Esophagus (tissue), 2 donors: Measurements from ENCODE around the gene VPS26B. TPM values are rescaled to one million over a fixed set of nuclear protein-coding genes. Genes with fewer than 3 reads are reported as not detected.

Experiments
- H3K27ac ChIP-seq, 2 donors: one replicate each; pipeline ENCODE4 v1.5.1; 2013; ENCODE audit warnings: low read depth in 2 of 2, mild to moderate bottlenecking in 2 of 2, inconsistent platforms in 1 of 2, low read length in 1 of 2, moderate library complexity in 1 of 2
- H3K27me3 ChIP-seq, 2 donors: one replicate each; pipeline ENCODE4 v1.6.1; 2013; ENCODE audit warnings: low read length in 2 of 2, control low read depth in 1 of 2, mild to moderate bottlenecking in 1 of 2; ENCODE audit not compliant: insufficient read depth in 2 of 2, control insufficient read depth in 1 of 2
- H3K36me3 ChIP-seq, 2 donors: one replicate each; pipeline ENCODE4 v1.6.1; 2013; ENCODE audit warnings: low read length in 1 of 2; ENCODE audit not compliant: control insufficient read depth in 2 of 2, insufficient read depth in 2 of 2
- H3K4me1 ChIP-seq, 2 donors: one replicate each; pipeline ENCODE4 v1.6.1; 2013; ENCODE audit warnings: low read length in 1 of 2; ENCODE audit not compliant: control insufficient read depth in 2 of 2, insufficient read depth in 2 of 2
- H3K4me3 ChIP-seq, 2 donors: one replicate each; pipeline ENCODE4 v1.5.1; 2013; ENCODE audit warnings: low read length in 2 of 2, mild to moderate bottlenecking in 2 of 2, low read depth in 1 of 2, moderate library complexity in 1 of 2
- H3K9me3 ChIP-seq, 2 donors: one replicate each; pipeline ENCODE4 v1.6.1; 2013; ENCODE audit warnings: mild to moderate bottlenecking in 2 of 2, low read depth in 1 of 2, low read length in 1 of 2, moderate library complexity in 1 of 2; ENCODE audit not compliant: control insufficient read depth in 2 of 2, insufficient read depth in 1 of 2
- WGBS, 2 donors: extraction: QIAGEN DNeasy Blood & Tissue Kit; methylation state at CpG; one replicate each; pipeline ENCODE4 v1.1.7; 2013; 5-methylcytosine and 5-hydroxymethylcytosine counted together
- polyA plus RNA-seq, 2 donors: library from polyadenylated mRNA; stranded (reverse); fragments of 200-250 nt; gene quantifications; one replicate each; pipeline ENCODE4 v1.2.3, GENCODE V29; 2013
- donor health status: healthy with polysubstance abuse.
- donor health status: Bipolar disorder and iron deficiency.

Gene VPS26B
- polyA plus RNA-seq, 2 donors: 13.0 to 17.7 TPM

DNA sequence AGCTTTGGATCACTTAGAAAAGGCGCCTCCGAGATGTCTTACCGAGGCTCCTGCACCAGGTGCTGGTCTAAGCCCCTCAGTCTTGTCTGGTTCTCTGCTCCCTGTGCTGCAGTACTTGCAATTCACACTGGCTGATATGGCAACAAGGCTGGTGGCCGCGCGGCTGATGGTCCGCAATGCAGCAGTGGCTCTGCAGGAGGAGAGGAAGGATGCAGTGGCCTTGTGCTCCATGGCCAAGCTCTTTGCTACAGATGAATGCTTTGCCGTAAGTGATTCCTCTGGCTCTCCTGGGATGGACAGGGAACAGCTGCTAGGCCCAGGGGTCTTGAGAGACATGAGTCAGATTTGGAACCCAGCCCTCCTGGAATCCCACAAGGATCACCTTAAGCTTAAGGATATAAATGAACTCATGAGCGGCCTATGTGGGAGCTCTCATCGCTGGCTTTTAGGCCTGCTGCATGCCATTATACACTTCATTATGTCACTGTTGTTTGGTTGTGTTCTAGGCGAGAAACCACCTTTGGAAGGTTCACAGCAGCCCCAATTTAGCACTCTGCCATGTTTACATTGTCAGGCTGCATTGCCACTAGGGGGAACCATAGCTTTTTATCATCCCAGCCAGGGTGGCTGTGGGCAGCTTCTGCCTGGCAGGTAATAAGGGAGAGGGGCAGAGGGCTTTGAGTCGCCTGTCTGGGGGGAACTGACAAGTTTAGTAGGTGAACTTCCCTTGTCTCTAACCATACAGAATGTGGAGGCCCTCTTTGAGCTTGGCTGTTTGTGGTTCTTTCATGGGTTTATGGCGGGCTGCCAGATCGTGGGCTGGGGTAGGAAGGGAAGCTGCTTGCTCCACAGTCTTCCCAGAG is 37.4 kb downstream of the VPS26B start:
- Histone ChIP-seq H3K36me3 (peaks cover 9 to 35% of the 10 kb centered on the region in 2 donors), H3K27ac (no peak overlapping the region), H3K9me3 (no peaks in the 10 kb centered on the region), H3K4me3 (no peak overlapping the region), H3K4me1 (no peaks in the 10 kb centered on the region), H3K27me3 (no peaks in the 10 kb centered on the region)
- 85 to 89% methylated on average over 14 of the region's 14 CpGs for WGBS, 2 donors

DNA sequence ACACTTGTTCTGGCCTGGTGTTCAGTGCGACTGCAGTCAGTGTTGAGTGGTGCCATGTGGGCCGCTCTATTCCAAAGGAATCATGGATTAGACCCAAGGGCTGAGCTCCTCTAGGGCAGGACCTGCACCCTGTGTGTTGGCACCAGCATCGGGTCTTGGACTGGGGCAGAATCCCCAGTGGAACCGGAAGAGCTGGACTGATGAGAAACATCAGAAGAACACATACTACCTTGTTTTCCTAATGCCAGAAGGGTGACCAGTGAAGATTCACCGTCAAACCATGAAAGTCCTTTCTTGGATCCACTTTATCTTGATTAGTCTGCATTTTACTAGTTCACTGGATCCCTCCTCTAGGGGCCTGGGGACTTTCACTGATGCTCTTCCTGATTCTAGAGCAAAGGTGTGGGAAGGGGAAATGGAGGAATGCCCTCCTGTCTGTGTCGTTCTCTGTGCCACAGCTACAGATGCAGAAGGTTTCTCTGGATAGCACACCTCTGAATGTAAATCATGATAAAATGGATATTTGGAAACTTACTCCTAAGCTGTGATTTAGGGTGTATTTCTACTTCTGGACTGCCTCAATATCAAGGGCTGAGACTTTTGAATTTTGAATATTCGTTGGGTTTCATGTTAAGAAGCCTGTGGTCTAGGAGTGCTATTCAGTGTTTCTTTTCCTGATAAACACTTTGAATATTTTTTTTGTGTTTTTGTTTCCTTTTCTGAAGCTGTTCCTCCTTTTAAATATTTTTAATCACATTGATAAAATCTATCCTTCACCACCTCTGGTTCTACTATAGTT is 40.7 kb downstream of the VPS26B start:
- Histone ChIP-seq H3K36me3 (peaks cover 9 to 19% of the 10 kb centered on the region in 2 donors), H3K9me3 (no peaks in the 10 kb centered on the region), H3K4me1 (no peaks in the 10 kb centered on the region), H3K4me3 (no peak overlapping the region), H3K27me3 (no peaks in the 10 kb centered on the region), H3K27ac (no peak overlapping the region)
- WGBS, 2 donors: 84 to 88% methylated on average over 7 of the region's 7 CpGs

DNA sequence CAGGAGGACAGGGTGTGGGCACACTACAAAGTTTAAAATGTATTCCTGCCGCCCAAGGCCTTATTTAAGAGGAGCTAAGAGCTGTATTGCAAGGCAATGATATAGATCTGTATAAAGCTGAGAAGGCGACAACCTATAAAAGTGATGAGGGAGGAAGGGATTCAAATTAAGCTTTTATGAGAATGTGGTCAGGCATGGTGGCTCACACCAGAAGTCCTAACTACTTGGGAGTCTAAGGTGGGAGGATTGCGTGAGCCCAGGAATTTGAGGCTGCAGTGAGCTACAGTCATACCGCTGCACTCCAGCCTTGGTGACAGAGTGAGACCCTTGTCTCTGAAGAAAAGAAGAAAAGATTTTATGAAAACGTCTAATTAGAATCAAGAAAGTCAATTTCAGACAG is 42.0 kb downstream of the VPS26B start:
- WGBS, 2 donors: 81 to 83% methylated on average over 5 of the region's 5 CpGs
- H3K4me3 ChIP-seq: no peak overlapping the region
- H3K27ac ChIP-seq: no peak overlapping the region

DNA sequence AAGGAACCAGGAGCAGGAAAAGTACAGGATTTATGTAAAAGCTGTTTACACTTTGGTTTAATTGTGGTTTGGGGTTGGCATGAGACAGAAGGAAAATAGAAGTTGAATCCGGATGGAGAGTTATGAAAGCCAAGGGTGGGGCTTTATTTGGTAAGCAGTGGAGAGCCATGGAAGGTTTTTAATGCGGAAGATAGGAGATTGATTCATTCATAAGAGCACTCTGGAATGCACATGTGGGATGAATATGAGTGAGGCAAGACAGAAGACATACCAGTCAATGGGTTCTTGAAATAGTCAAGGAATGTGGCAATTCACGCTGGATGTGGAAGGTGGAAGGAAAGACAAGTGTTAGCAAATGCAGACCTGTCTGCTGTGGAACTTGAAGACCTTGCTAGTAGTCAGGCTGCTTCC is 42.4 kb downstream of the VPS26B start:
- Histone ChIP-seq H3K4me1 (no peaks in the 10 kb centered on the region), H3K36me3 (peaks cover 5 to 11% of the 10 kb centered on the region in 2 donors), H3K27ac (no peak overlapping the region), H3K4me3 (no peak overlapping the region), H3K9me3 (no peaks in the 10 kb centered on the region), H3K27me3 (no peaks in the 10 kb centered on the region)
- 30 to 37% methylated on average over 3 of the region's 3 CpGs for WGBS, 2 donors

More for the DNA sequence above, 42.0 kb downstream of the VPS26B start:
- Histone ChIP-seq H3K9me3 (no peaks in the 10 kb centered on the region), H3K27me3 (no peaks in the 10 kb centered on the region), H3K36me3 (peaks cover 5 to 14% of the 10 kb centered on the region in 2 donors), H3K4me1 (no peaks in the 10 kb centered on the region)

DNA sequence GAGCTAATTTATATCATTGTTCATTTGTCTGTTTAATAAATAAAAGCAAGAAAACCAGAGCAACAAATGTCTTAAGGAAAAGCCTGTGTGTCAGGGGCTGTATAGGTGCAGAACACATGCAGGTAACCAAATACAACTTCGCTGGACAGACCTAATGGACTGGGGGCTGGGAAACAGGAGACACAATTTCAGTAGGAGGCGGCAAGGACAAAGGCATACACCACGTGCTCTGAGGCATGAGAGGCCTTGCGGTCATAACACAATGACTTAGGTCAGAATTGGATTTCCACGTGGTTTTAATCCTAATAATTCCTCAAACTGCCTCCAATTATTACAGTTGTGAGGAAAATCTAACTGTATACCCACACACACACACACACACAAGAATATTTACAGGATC is 43.0 kb downstream of the VPS26B start:
- Histone ChIP-seq H3K4me3 (no peak overlapping the region), H3K27ac (no peak overlapping the region), H3K9me3 (no peaks in the 10 kb centered on the region), H3K36me3 (peaks cover 3 to 8% of the 10 kb centered on the region in 2 donors), H3K27me3 (no peaks in the 10 kb centered on the region), H3K4me1 (no peaks in the 10 kb centered on the region)
- 74 to 82% methylated on average over 5 of the region's 5 CpGs for whole genome bisulfite sequencing, 2 donors

DNA sequence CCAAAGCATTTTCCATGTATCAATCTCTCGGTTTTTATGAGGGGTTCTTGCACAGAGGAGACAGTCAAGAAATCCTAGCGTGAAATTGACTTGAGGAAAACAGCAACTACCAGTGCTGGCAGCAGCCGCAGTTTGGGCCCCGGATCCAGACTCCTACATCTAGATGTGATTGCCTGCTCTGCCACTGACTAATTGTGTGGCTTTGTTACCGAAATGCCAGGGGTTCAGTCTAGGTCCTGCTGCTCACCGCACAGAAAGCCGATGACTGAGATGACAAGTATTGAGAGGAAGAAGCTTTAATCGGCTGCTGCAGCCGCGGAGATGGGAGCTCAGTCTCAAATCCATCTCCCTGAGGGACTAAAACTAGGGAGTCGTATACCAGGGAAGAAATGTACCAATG is 43.5 kb downstream of the VPS26B start:
- H3K27ac ChIP-seq: no peak overlapping the region
- WGBS, 2 donors: 90 to 91% methylated on average over 11 of the region's 11 CpGs
- H3K36me3 ChIP-seq: peaks cover 3 to 6% of the 10 kb centered on the region in 2 donors
- H3K4me3 ChIP-seq: no peak overlapping the region
- H3K9me3 ChIP-seq: no peaks in the 10 kb centered on the region
- H3K4me1 ChIP-seq: no peaks in the 10 kb centered on the region
- H3K27me3 ChIP-seq: no peaks in the 10 kb centered on the region

DNA sequence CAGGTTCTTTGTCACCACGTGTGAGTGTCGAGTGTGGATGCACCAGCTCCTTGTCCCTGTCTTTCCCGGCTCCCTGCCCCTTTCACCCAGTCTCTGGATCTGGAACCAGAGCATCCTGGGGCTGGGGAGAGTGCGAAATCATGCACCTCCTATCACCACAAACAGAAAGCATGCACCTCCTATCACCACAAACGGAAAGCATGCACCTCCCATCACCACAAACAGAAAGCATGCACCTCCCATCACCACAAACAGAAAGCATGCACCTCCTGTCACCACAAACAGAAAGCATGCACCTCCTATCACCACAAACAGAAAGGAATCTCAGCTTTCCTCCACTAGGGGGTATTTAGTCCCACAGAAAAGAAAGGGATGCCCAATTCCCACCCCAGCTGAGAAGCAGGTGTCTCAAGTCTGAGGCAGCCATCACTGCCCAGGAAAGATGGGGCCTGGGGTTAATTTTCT is 45.8 kb downstream of the VPS26B start:
- whole genome bisulfite sequencing, 2 donors: 45 to 48% methylated on average over 5 of the region's 5 CpGs
- no peaks in the 10 kb centered on the region for H3K9me3 ChIP-seq
- H3K27ac ChIP-seq: no peak overlapping the region
- no peak overlapping the region for H3K4me3 ChIP-seq
- H3K36me3 ChIP-seq: no peaks in the 10 kb centered on the region
- no peaks in the 10 kb centered on the region for H3K27me3 ChIP-seq
- no peaks in the 10 kb centered on the region for H3K4me1 ChIP-seq

DNA sequence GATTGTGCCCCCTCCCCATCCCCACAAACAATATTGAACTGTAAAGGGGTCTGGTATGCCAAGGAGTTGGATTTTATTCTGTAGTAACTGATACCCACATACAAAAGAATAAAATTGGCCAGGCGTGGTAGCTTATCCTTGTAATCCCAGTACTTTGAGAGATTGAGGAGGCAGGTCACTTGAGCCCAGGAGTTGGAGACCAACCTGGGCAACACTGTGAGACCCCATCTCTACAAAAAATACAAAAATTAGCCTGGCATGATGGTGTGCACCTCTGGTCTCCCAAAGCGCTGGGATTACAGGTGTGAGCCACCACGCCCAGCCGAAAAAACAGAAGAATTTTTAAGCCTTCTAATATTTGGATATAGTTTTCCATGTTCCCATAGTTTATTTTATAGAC is 47.5 kb downstream of the VPS26B start:
- 92 to 94% methylated on average over 4 of the region's 4 CpGs for WGBS, 2 donors
- H3K27ac ChIP-seq: no peak overlapping the region
- no peaks in the 10 kb centered on the region for H3K36me3 ChIP-seq
- H3K27me3 ChIP-seq: peaks cover 4 to 11% of the 10 kb centered on the region in 2 donors
- H3K4me3 ChIP-seq: no peak overlapping the region
- H3K9me3 ChIP-seq: no peaks in the 10 kb centered on the region
- peaks cover 6 to 14% of the 10 kb centered on the region in 2 donors for H3K4me1 ChIP-seq

DNA sequence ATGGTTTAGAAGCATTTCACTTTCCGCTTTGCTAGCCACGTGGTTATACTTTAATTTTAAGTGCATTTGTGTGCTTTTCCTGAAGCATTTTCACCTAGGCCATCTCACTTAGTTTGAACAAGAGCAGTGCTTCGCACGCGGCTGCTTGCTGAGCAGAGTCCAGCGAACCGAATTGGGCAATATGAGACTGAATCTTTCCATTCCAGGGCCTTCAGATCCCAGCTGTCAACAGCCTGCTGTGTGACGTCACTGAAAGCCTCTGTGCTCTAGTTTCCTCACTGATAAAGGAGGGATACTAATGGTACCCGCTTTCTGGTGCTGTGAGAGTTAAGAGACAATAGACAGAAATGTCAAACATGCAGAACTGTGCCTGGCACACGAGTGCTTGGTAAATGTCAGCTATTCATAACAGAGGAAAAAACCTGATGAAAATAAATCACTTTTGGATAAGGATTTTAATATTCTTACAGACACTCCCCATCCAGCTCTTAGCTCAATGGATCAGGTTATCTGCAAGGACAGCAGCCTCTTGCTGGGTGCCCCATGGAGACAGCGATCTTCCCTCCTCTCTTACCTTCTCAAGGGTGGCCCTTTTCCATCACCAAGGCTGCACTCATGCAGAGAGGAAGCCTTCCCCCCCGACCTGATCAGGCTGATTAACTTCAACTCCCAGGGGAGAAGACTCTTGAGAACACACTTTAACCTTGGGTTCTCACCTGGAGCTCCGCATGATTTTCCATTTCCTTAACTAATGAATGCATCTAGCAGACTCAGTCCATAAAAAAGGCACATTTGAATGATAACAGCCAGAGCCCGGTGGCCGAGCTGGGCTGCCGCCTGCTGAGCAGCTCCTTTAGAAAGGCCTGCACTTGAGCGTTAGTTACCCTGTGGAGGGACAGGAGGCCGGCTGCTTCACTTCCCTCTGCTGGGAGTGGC is 48.2 kb downstream of the VPS26B start:
- no peak overlapping the region for H3K4me3 ChIP-seq
- H3K4me1 ChIP-seq: peaks cover 6 to 16% of the 10 kb centered on the region in 2 donors
- H3K36me3 ChIP-seq: no peaks in the 10 kb centered on the region
- H3K27me3 ChIP-seq: peaks cover 6 to 18% of the 10 kb centered on the region in 2 donors
- no peaks in the 10 kb centered on the region for H3K9me3 ChIP-seq
- WGBS, 2 donors: 41 to 51% methylated on average over 18 of the region's 18 CpGs
- no peak overlapping the region for H3K27ac ChIP-seq
